Activated CD4-positive, alpha-beta T cell treated with anti-CD3 and anti-CD28 coated beads, Interleukin-2, amount 50 U/mL, for 48 hours (primary cell): ENCODE data around the gene CTDSP1.

ENCODE experiments used
- DNase-seq, 2 experiments: peaks; one replicate each; pipeline ENCODE4 v3.0.0-alpha.2; 2020

Gene CTDSP1

DNA sequence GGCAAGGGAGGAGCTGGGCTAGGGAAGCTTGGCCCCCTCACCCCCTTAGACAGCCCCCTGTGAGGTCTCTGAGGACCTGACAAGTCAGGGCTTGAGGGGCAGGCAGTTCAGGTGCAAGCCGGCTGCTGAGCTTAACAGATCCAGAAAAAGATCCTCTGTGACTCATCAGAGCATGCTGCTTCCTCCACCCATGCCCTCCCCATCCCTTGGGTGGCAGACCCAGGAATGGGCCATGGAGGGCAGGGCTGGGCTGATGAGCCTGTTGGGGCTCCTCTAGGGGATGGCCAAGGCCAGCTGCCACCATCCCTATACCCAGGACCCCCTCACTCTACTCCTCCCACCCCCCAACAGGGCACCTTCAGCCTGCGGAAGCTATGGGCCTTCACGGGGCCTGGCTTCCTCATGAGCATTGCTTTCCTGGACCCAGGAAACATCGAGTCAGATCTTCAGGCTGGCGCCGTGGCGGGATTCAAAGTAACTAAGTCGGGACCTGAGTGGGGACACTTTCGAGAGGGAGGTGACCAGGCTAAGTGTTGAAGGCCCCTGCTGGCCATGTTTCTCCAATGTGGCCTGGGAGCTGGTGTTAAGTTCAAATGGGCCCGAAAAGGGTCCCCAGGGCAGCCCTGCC lies 15.7 kb upstream of the CTDSP1 start:
- no peak for DNase-seq

DNA sequence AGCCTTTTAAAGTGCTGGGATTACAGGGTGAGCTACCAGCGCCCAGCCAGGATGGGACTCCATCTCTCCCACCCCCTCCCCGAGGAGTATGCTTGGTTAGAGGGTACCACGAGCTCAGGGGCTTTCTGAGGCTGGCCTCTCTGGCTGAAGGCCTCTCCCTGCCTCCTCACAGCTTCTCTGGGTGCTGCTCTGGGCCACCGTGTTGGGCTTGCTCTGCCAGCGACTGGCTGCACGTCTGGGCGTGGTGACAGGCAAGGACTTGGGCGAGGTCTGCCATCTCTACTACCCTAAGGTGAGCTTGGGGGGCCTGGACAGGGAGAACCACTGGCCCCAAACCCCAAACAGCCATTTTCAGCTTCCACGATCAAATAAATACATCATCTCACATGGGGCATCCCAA lies 14.7 kb upstream of the CTDSP1 start:
- no peak for DNase-seq

DNA sequence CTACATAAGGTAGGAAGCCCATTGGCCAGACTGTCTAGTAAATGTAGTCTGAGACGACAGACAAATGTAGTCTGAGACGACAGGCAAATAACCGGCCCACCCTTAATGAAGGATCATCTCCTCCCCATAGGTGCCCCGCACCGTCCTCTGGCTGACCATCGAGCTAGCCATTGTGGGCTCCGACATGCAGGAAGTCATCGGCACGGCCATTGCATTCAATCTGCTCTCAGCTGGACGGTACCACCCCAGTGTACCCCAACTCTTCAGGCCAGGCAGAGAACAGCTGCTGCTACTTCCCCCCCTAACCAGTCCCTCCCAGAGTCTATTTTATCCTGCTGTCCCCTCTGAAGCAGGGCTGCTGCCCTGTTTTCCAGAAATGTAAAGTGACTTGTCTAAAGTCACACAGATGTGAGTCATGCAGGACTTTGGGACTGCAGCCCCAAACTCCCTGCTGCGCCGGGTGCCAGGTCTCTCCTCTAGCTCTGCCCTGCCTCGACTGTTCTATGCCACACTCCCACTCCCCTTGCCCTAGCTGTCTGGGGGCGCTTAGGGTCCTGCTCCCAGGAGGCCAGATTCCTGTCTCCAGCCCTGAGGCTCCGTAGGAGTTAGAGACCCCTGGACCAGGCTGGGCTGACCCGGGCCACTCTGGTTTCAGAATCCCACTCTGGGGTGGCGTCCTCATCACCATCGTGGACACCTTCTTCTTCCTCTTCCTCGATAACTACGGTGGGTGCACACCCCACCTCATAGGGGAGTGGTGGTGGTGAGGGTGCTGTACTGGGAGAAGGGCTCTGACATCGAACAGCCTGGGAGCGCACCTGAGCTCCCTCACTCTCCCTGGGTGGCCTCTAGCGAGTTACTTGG lies 12.9 kb upstream of the CTDSP1 start:
- no peak for DNase-seq

- DNase-seq, result peak in 1 of 2 experiments; percentile 35
These were observed 12.1 kb upstream of the CTDSP1 start for GRCh38 chr2:218387369-218388194.

- no peak for DNase-seq
These were observed 10.1 kb upstream of the CTDSP1 start for GRCh38 chr2:218389333-218390150.

DNA sequence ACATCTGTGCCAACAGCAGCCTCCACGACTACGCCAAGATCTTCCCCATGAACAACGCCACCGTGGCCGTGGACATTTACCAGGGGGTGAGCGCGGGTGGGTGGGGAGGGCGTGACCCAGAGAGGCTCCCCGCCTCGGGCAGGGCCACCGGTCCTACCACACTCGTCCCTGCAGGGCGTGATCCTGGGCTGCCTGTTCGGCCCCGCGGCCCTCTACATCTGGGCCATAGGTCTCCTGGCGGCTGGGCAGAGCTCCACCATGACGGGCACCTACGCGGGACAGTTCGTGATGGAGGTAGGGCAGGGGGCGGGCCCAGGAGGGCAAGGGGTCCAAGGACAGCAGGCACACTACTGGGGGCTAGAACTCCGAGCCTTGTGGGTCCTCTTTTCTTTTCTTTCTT lies 8.5 kb upstream of the CTDSP1 start:
- no peak for DNase-seq

DNA sequence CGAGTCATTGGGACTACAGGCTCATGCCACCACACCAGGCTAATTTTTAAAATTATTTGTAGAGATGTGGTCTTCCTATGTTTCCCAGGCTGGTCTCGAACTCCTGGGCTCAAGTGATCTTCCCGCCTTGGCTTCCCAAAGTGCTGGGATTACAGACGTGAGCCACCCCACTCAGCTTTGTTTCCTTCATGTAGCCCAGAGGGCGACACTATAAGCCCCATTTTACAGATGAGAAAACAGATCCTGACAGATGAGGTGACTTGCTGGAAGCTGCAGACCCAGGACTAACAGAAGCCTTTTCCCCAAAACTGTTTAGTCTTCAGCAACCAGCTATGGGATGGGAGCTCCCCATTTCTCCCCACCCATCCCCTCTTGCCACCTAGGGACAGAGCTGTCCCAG lies 7.2 kb upstream of the CTDSP1 start:
- DNase-seq, result no peak

DNA sequence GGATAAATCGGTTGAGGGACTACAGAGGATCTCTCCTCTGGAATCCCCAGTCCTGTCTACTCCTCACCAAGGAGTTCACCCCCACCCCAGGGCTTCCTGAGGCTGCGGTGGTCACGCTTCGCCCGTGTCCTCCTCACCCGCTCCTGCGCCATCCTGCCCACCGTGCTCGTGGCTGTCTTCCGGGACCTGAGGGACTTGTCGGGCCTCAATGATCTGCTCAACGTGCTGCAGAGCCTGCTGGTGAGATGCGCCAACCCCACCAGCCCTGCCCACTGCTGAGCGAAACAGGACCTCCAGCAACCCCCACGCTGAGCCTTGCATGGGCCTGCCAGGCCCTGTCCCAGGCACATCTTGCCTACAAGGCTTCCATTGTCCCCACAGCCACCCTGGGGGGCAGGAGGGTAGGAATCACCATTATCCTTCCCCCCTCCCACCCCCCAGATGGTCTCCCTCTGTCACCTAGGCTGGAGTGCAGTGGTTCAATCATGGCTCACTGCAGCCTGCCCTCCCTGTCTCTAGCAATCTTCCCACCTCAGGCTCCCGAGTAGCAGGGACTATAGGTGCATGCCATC lies 6.7 kb upstream of the CTDSP1 start:
- no peak for DNase-seq

GRCh38 chr2:218393750-218394290 lies 5.8 kb upstream of the CTDSP1 start:
- no peak for DNase-seq

GRCh38 chr2:218394298-218395089 lies 5.2 kb upstream of the CTDSP1 start:
- no peak for DNase-seq

- DNase-seq, result no peak
These were observed 4.6 kb upstream of the CTDSP1 start for GRCh38 chr2:218395090-218395444.

GRCh38 chr2:218395456-218395825 lies 4.2 kb upstream of the CTDSP1 start:
- no peak for DNase-seq

GRCh38 chr2:218395826-218396687 lies 3.6 kb upstream of the CTDSP1 start:
- peak; percentile 92 to 94 for DNase-seq

- DNase-seq, result peak; percentile 63 to 73
These were observed 2.8 kb upstream of the CTDSP1 start for GRCh38 chr2:218396688-218397462.

GRCh38 chr2:218397463-218397819 lies 2.2 kb upstream of the CTDSP1 start:
- DNase-seq, result no peak

GRCh38 chr2:218397820-218398436 lies 1.7 kb upstream of the CTDSP1 start:
- peak; percentile 70 to 78 for DNase-seq

GRCh38 chr2:218398437-218399390 lies 954 bp upstream of the CTDSP1 start:
- DNase-seq, result peak; percentile 75 to 76
